Aorta (tissue), 5 donors: ENCODE data around the gene TBC1D1. TPM values are rescaled to one million over a fixed set of nuclear protein-coding genes. Genes with fewer than 3 reads are reported as not detected.

Source experiments
- ATAC-seq: fragments of 200-7000 bp; cut with Tn5 transposase; one replicate; pipeline ENCODE4 v1.9.1; 2022; ENCODE audit warnings: moderate library complexity; ENCODE audit not compliant: low FRiP score
- DNase-seq, 2 donors: peaks; one replicate each; pipeline ENCODE4 v3.0.0-alpha.2; 2020
- H3K27ac ChIP-seq, 2 donors: one replicate each; pipeline ENCODE4 v1.5.1; 2013; ENCODE audit warnings: low read length in 2 of 2, mild to moderate bottlenecking in 2 of 2, moderate library complexity in 2 of 2, control low read depth in 1 of 2, inconsistent platforms in 1 of 2, low read depth in 1 of 2
- H3K27me3 ChIP-seq, 2 donors: one replicate each; pipeline ENCODE4 v1.6.1; 2013; ENCODE audit warnings: control low read depth in 1 of 2, low read length in 1 of 2, mild to moderate bottlenecking in 1 of 2, moderate library complexity in 1 of 2; ENCODE audit not compliant: insufficient read depth in 2 of 2, control insufficient read depth in 1 of 2
- H3K36me3 ChIP-seq, 2 donors: one replicate each; pipeline ENCODE4 v1.6.1; 2013; ENCODE audit warnings: control low read depth in 1 of 2, low read length in 1 of 2, mild to moderate bottlenecking in 1 of 2; ENCODE audit not compliant: insufficient read depth in 2 of 2, control insufficient read depth in 1 of 2
- H3K4me1 ChIP-seq, 2 donors: one replicate each; pipeline ENCODE4 v1.6.1; 2013; ENCODE audit warnings: low read length in 2 of 2, control low read depth in 1 of 2, mild to moderate bottlenecking in 1 of 2, moderate library complexity in 1 of 2; ENCODE audit not compliant: insufficient read depth in 2 of 2, control insufficient read depth in 1 of 2
- H3K4me3 ChIP-seq, 2 donors: one replicate each; pipeline ENCODE4 v1.5.1; 2013; ENCODE audit warnings: low read length in 2 of 2, control low read depth in 1 of 2, mild to moderate bottlenecking in 1 of 2
- H3K9me3 ChIP-seq: one replicate; pipeline ENCODE4 v1.6.1; 2013; ENCODE audit warnings: mild to moderate bottlenecking, low read length; ENCODE audit not compliant: control insufficient read depth
- WGBS, 2 donors: extraction: QIAGEN DNeasy Blood & Tissue Kit; methylation state at CpG; one replicate each; pipeline ENCODE4 v1.1.7; 2013; 5-methylcytosine and 5-hydroxymethylcytosine counted together
- intact Hi-C, 2 donors: fragments of 100-400 bp; cut with DNase I; formaldehyde crosslinking; loops; one replicate each; pipeline versions ENCODE4 v1.14.2 to v1.15.0; 2022
- polyA plus RNA-seq, 2 donors: library from polyadenylated mRNA; stranded (reverse); fragments of 200-250 nt; gene quantifications; one replicate each; pipeline ENCODE4 v1.2.3, GENCODE V29; 2013
- total RNA-seq, 2 donors: library from RNA; stranded (reverse); fragmentation: NEBNext Ultra II Directional; extraction: Animal tissue kit (Norgen Biotek cat#: 25700); gene quantifications; one replicate each; pipeline ENCODE4 v1.2.1, GENCODE V29; 2021
- donor health status: healthy with polysubstance abuse.
- donor health status: Bipolar disorder and iron deficiency.
- donor health status: DM: no; HTN: no; CAD: no.
- donor health status: DM: no; HTN: no; CAD: no.
- donor health status: DM: yes; HTN: yes; CAD: no.

TBC1D1 gene
- total and polyA plus RNA-seq, 4 donors = 66.4 to 219 (median 115) TPM

- no peak for DNase-seq
- 89 to 92% methylated on average over 6 of the region's 6 CpGs for WGBS, 2 donors
- intact Hi-C loops = no loop called here
- Histone ChIP-seq H3K27ac (no peak overlapping the region), H3K4me1 (peaks cover 4% of the 10 kb centered on the region in 2 donors), H3K27me3 (no peaks in the 10 kb centered on the region), H3K9me3 (no peaks in the 10 kb centered on the region), H3K36me3 (peaks cover 0 to 3% of the 10 kb centered on the region in 2 donors), H3K4me3 (no peak overlapping the region)
- ATAC-seq = no peak
Measured at GRCh38 chr4:38076153-38076669, 185.3 kb downstream of the TBC1D1 start.

- no peak for DNase-seq
- no peak for ATAC-seq
- intact Hi-C loops = no loop called here
- no peaks in the 10 kb centered on the region for H3K27me3 ChIP-seq
- no peak overlapping the region for H3K27ac ChIP-seq
- H3K9me3 ChIP-seq = no peaks in the 10 kb centered on the region
- peaks cover 0 to 3% of the 10 kb centered on the region in 2 donors for H3K36me3 ChIP-seq
- H3K4me3 ChIP-seq = no peak overlapping the region
- peaks cover 0 to 5% of the 10 kb centered on the region in 2 donors for H3K4me1 ChIP-seq
- 84 to 86% methylated on average over 12 of the region's 12 CpGs for WGBS, 2 donors
Measured at GRCh38 chr4:38077791-38078489, 187.1 kb downstream of the TBC1D1 start.

- Histone ChIP-seq H3K27me3 (no peaks in the 10 kb centered on the region), H3K27ac (peak overlapping the region in 1 of 2 donors; percentile 63), H3K4me1 (peaks cover 5 to 6% of the 10 kb centered on the region in 2 donors), H3K4me3 (no peak overlapping the region), H3K9me3 (no peaks in the 10 kb centered on the region), H3K36me3 (no peaks in the 10 kb centered on the region)
- DNase-seq = no peak
- intact Hi-C loops = no loop called here
- ATAC-seq = no peak
- 27 to 29% methylated on average over 7 of the region's 7 CpGs for WGBS, 2 donors
Measured at GRCh38 chr4:38078590-38079421, 187.9 kb downstream of the TBC1D1 start.

DNA sequence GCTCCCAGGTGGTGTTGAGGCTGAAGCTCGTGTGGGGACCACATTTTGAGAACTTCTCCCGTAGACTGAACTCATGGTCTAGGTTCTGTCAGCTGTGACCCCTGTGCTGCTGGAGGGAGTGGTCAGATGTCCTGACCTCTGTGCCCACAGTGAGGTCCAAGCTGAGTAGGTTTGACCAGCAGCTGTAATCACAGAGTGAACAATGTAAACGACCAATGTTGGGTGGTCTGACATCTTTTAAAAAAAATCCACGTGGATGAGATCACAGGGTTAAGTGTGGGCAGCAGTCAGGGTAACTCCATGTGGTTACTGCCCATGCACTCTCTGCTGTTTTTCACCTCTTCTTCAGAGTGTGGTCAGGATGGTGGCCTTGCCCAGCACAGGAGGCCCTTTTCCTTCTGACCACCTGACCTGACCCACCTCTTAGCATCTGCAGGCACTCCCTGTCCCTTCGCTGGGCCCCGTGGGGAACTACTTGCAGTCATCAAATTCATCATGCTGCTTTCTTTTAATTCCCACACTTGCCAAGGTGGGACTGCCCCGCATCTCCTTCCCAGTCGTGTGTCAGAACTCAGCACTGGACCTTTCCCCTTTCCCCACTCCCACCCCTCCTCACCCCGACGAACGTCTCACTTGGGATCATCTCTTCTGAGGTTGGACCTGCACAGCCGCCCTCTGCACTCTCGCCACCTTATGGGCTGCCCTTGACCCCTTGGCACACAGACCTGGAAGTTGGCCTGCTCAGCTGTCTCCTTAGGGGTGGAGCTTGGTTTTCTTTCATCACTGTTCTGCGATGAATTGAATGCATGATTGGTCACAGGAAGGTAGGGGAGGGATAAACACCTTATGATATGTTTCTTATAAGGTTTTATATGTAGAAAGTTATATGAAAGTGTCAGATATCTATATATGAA lies 189.4 kb downstream of the TBC1D1 start:
- peaks cover 6 to 7% of the 10 kb centered on the region in 2 donors for H3K4me1 ChIP-seq
- intact Hi-C loops = no loop called here

GRCh38 chr4:38082021-38082420 lies 191.1 kb downstream of the TBC1D1 start:
- intact Hi-C loops = no loop called here
- 91% methylated on average over 6 of the region's 6 CpGs for WGBS, 2 donors

More for the DNA sequence above, 189.4 kb downstream of the TBC1D1 start:
- Histone ChIP-seq H3K36me3 (no peaks in the 10 kb centered on the region), H3K27me3 (no peaks in the 10 kb centered on the region), H3K9me3 (no peaks in the 10 kb centered on the region), H3K4me3 (no peak overlapping the region), H3K27ac (no peak overlapping the region)
- 84% methylated on average over 14 of the region's 14 CpGs for WGBS, 2 donors
- ATAC-seq (no peak), DNase-seq (no peak)

GRCh38 chr4:38082424-38083385 lies 191.8 kb downstream of the TBC1D1 start:
- Histone ChIP-seq H3K27me3 (no peaks in the 10 kb centered on the region), H3K36me3 (no peaks in the 10 kb centered on the region), H3K9me3 (no peaks in the 10 kb centered on the region), H3K4me1 (peaks cover 6 to 12% of the 10 kb centered on the region in 2 donors), H3K27ac (no peak overlapping the region), H3K4me3 (no peak overlapping the region)
- DNase-seq (no peak), ATAC-seq (peak; percentile 34)
- WGBS, 2 donors = 69 to 75% methylated on average over 11 of the region's 11 CpGs
- intact Hi-C loops = no loop called here

More at GRCh38 chr4:38082021-38082420, 191.1 kb downstream of the TBC1D1 start:
- DNase-seq = no peak
- Histone ChIP-seq H3K4me3 (no peak overlapping the region), H3K27me3 (no peaks in the 10 kb centered on the region), H3K27ac (no peak overlapping the region), H3K9me3 (no peaks in the 10 kb centered on the region), H3K4me1 (peaks cover 6 to 12% of the 10 kb centered on the region in 2 donors), H3K36me3 (no peaks in the 10 kb centered on the region)
- ATAC-seq = no peak

GRCh38 chr4:38084877-38085711 lies 194.2 kb downstream of the TBC1D1 start:
- ATAC-seq (peak; percentile 40), DNase-seq (no peak)
- H3K36me3 ChIP-seq = peaks cover 0 to 2% of the 10 kb centered on the region in 2 donors
- peak overlapping the region in 1 of 2 donors; percentile 62 for H3K27ac ChIP-seq
- H3K4me3 ChIP-seq = no peak overlapping the region
- intact Hi-C loops = no loop called here
- no peaks in the 10 kb centered on the region for H3K9me3 ChIP-seq
- WGBS, 2 donors = 16 to 31% methylated on average over 13 of the region's 13 CpGs
- H3K4me1 ChIP-seq = peaks cover 2 to 12% of the 10 kb centered on the region in 2 donors
- H3K27me3 ChIP-seq = no peaks in the 10 kb centered on the region
